Epithelial cell of prostate (primary cell): ENCODE measurements around the gene TPK1.
A peak's percentile ranks its signal among the peaks of the same experiment; 100 is the strongest.

Experiments
- DNase-seq: peaks from one replicate; pipeline ENCODE4 v3.0.0-alpha.2; 2011; ENCODE audit warnings: low read depth, low spot score
- H3K27ac ChIP-seq: fragments of 450-650 bp; 2 replicates; pipeline ENCODE4 v1.5.1; 2017; ENCODE audit warnings: mild to moderate bottlenecking

The TPK1 gene

GRCh38 chr7:144835652-144836544 is at the start of gene TPK1:
Gene TPK1, minus strand, starts transcription at chr7:144836053. Its CDS starts 451 bp downstream, at chr7:144835602.
- peak; percentile 66 for DNase-seq
- H3K27ac ChIP-seq = peak within 1 kb of the TSS; percentile 82

- no peak for DNase-seq
- H3K27ac ChIP-seq = no peak overlapping the region
Observed at GRCh38 chr7:144885478-144885877, 49.6 kb upstream of the TPK1 start.

- no peak overlapping the region for H3K27ac ChIP-seq
- DNase-seq = no peak
Observed at GRCh38 chr7:144884896-144885295, 49.0 kb upstream of the TPK1 start.

GRCh38 chr7:144873316-144873845 is 37.5 kb upstream of the TPK1 start:
- H3K27ac ChIP-seq = no peak overlapping the region
- no peak for DNase-seq

- no peak overlapping the region for H3K27ac ChIP-seq
- DNase-seq = no peak
Observed at GRCh38 chr7:144869082-144869481, 33.2 kb upstream of the TPK1 start.

GRCh38 chr7:144866189-144866588 is 30.3 kb upstream of the TPK1 start:
- H3K27ac ChIP-seq = no peak overlapping the region
- DNase-seq = no peak

GRCh38 chr7:144863320-144863647 is 27.4 kb upstream of the TPK1 start:
- no peak overlapping the region for H3K27ac ChIP-seq
- no peak for DNase-seq

GRCh38 chr7:144862612-144863319 is 26.9 kb upstream of the TPK1 start:
- no peak for DNase-seq
- H3K27ac ChIP-seq = no peak overlapping the region

- DNase-seq = no peak
- H3K27ac ChIP-seq = no peak overlapping the region
Observed at GRCh38 chr7:144859739-144860138, 23.9 kb upstream of the TPK1 start.

GRCh38 chr7:144857463-144857862 is 21.6 kb upstream of the TPK1 start:
- H3K27ac ChIP-seq = no peak overlapping the region
- DNase-seq = no peak

GRCh38 chr7:144854839-144855424 is 19.1 kb upstream of the TPK1 start:
- DNase-seq = no peak
- no peak overlapping the region for H3K27ac ChIP-seq

- DNase-seq = no peak
- H3K27ac ChIP-seq = peak overlapping the region; percentile 14
Observed at GRCh38 chr7:144853542-144853941, 17.7 kb upstream of the TPK1 start.

GRCh38 chr7:144848078-144848477 is 12.2 kb upstream of the TPK1 start:
- no peak overlapping the region for H3K27ac ChIP-seq
- no peak for DNase-seq

- DNase-seq = peak; percentile 60
- H3K27ac ChIP-seq = peak overlapping the region; percentile 87
Observed at GRCh38 chr7:144842377-144842851, 6.6 kb upstream of the TPK1 start.

- H3K27ac ChIP-seq = peak overlapping the region; percentile 82
Observed at GRCh38 chr7:144836545-144836842, 641 bp upstream of the TPK1 start.

GRCh38 chr7:144835155-144835611 is 670 bp downstream of the TPK1 start:
- DNase-seq = no peak
- H3K27ac ChIP-seq = peak overlapping the region; percentile 82

More at GRCh38 chr7:144836545-144836842, 641 bp upstream of the TPK1 start:
- DNase-seq = no peak

- peak overlapping the region; percentile 82 for H3K27ac ChIP-seq
- no peak for DNase-seq
Observed at GRCh38 chr7:144834641-144835144, 1.2 kb downstream of the TPK1 start.

- H3K27ac ChIP-seq = no peak overlapping the region
- DNase-seq = no peak
Observed at GRCh38 chr7:144830811-144831210, 5.0 kb downstream of the TPK1 start.

GRCh38 chr7:144830024-144830785 is 5.6 kb downstream of the TPK1 start:
- H3K27ac ChIP-seq = no peak overlapping the region
- no peak for DNase-seq

- no peak for DNase-seq
- no peak overlapping the region for H3K27ac ChIP-seq
Observed at GRCh38 chr7:144827621-144828020, 8.2 kb downstream of the TPK1 start.
